H9 (cell line): Measurements from ENCODE around the gene TOMM5. TPM values are rescaled to one million over a fixed set of nuclear protein-coding genes. Genes with fewer than 3 reads are reported as not detected.

Experiments used
- DNase-seq: peaks from one replicate; pipeline ENCODE4 v3.0.0-alpha.2; 2017
- H2AFZ ChIP-seq: one replicate; pipeline ENCODE4 v1.6.1; 2013; ENCODE audit warnings: mild to moderate bottlenecking, low read length, control low read depth, moderate library complexity
- H2AK5ac ChIP-seq: 2 replicates; pipeline ENCODE4 v1.6.1; 2013; ENCODE audit warnings: low read length, control low read depth, mixed read lengths; ENCODE audit not compliant: insufficient read length
- H2BK120ac ChIP-seq: one replicate; pipeline ENCODE4 v1.6.1; 2013; ENCODE audit warnings: low read depth, mild to moderate bottlenecking, low read length, control low read depth, inconsistent platforms; ENCODE audit not compliant: poor library complexity, severe bottlenecking
- H2BK12ac ChIP-seq: 2 replicates; pipeline ENCODE4 v1.6.1; 2013; ENCODE audit warnings: low read length, control low read depth, mixed read lengths, low read depth; ENCODE audit not compliant: insufficient read length
- H2BK15ac ChIP-seq: 2 replicates; pipeline ENCODE4 v1.6.1; 2013; ENCODE audit warnings: low read depth, low read length, control low read depth
- H2BK20ac ChIP-seq: one replicate; pipeline ENCODE4 v1.6.1; 2013; ENCODE audit warnings: low read depth, mild to moderate bottlenecking, low read length, control low read depth, inconsistent platforms; ENCODE audit not compliant: poor library complexity, severe bottlenecking
- H2BK5ac ChIP-seq: 2 replicates; pipeline ENCODE4 v1.6.1; 2013; ENCODE audit warnings: low read length, control low read depth, mixed read lengths; ENCODE audit not compliant: insufficient read length
- H3K14ac ChIP-seq: 2 replicates; pipeline ENCODE4 v1.6.1; 2013; ENCODE audit warnings: low read length, control low read depth; ENCODE audit not compliant: insufficient read depth
- H3K18ac ChIP-seq: 2 replicates; pipeline ENCODE4 v1.6.1; 2013; ENCODE audit warnings: low read depth, mild to moderate bottlenecking, mixed read lengths, low read length, control low read depth; ENCODE audit not compliant: insufficient read length
- H3K23ac ChIP-seq: 2 replicates; pipeline ENCODE4 v1.6.1; 2013; ENCODE audit warnings: low read length, control low read depth, mixed read lengths, low read depth; ENCODE audit not compliant: insufficient read length
- H3K23me2 ChIP-seq: 2 replicates; pipeline ENCODE4 v1.6.1; 2013; ENCODE audit warnings: low read depth, mild to moderate bottlenecking, mixed read lengths, low read length, control low read depth; ENCODE audit not compliant: insufficient read length, poor library complexity, severe bottlenecking
- H3K27ac ChIP-seq: 2 replicates; pipeline ENCODE4 v1.5.1; 2013; ENCODE audit warnings: low read length, control low read depth, mixed read lengths, low read depth; ENCODE audit not compliant: insufficient read length
- H3K27me3 ChIP-seq: 2 replicates; pipeline ENCODE4 v1.6.1; 2013; ENCODE audit warnings: low read length, control low read depth, inconsistent platforms; ENCODE audit not compliant: insufficient read depth
- H3K4ac ChIP-seq: 2 replicates; pipeline ENCODE4 v1.6.1; 2013; ENCODE audit warnings: low read depth, mild to moderate bottlenecking, control low read depth, inconsistent platforms, low read length, moderate library complexity
- H3K4me1 ChIP-seq: 2 replicates; pipeline ENCODE4 v1.6.1; 2013; ENCODE audit warnings: low read length, control low read depth, inconsistent platforms; ENCODE audit not compliant: insufficient read depth
- H3K4me2 ChIP-seq: 2 replicates; pipeline ENCODE4 v1.6.1; 2013; ENCODE audit warnings: low read length, control low read depth, mixed read lengths; ENCODE audit not compliant: insufficient read length, insufficient read depth
- H3K56ac ChIP-seq: 2 replicates; pipeline ENCODE4 v1.6.1; 2013; ENCODE audit warnings: low read depth, mild to moderate bottlenecking, mixed read lengths, low read length, control low read depth; ENCODE audit not compliant: insufficient read length
- H3K79me1 ChIP-seq: 2 replicates; pipeline ENCODE4 v1.6.1; 2013; ENCODE audit warnings: low read depth, mild to moderate bottlenecking, moderate library complexity, low read length, control low read depth, inconsistent platforms; ENCODE audit not compliant: insufficient read depth, poor library complexity, severe bottlenecking
- H3K79me2 ChIP-seq: 2 replicates; pipeline ENCODE4 v1.6.1; 2013; ENCODE audit warnings: low read length, control low read depth, inconsistent platforms; ENCODE audit not compliant: insufficient read depth
- H3K9ac ChIP-seq: 2 replicates; pipeline ENCODE4 v1.6.1; 2013; ENCODE audit warnings: low read length, control low read depth, mixed read lengths; ENCODE audit not compliant: insufficient read length; ENCODE audit errors: extremely low read depth
- H3K9me3 ChIP-seq: one replicate; pipeline ENCODE4 v1.6.1; 2013; ENCODE audit warnings: low read depth, low read length, inconsistent platforms; ENCODE audit not compliant: control insufficient read depth
- H3T11ph ChIP-seq: one replicate; pipeline ENCODE4 v1.6.1; 2013; ENCODE audit warnings: mild to moderate bottlenecking, low read length, control low read depth, inconsistent platforms
- H4K20me1 ChIP-seq: one replicate; pipeline ENCODE4 v1.6.1; 2013; ENCODE audit not compliant: control insufficient read depth, insufficient read length, insufficient read depth
- H4K5ac ChIP-seq: 2 replicates; pipeline ENCODE4 v1.6.1; 2013; ENCODE audit warnings: low read depth, mild to moderate bottlenecking, mixed read lengths, low read length, control low read depth; ENCODE audit not compliant: insufficient read length
- H4K8ac ChIP-seq: replicated peaks from 2 replicates; pipeline ENCODE4 v1.6.1; 2013; ENCODE audit warnings: low read length, control low read depth, mixed read lengths, low read depth; ENCODE audit not compliant: insufficient read length
- H4K91ac ChIP-seq: 2 replicates; pipeline ENCODE4 v1.6.1; 2013; ENCODE audit warnings: low read depth, mild to moderate bottlenecking, moderate library complexity, mixed read lengths, low read length, control low read depth; ENCODE audit not compliant: insufficient read length
- H3K27ac Mint-ChIP-seq, 3 experiments: 2 replicates in 2 of 3; 3 replicates in 1 of 3; pipeline ENCODE4 v1.8.0; 2020 to 2021; ENCODE audit warnings: mixed read lengths in 3 of 3, mild to moderate bottlenecking in 1 of 3, moderate library complexity in 1 of 3
- H3K27me3 Mint-ChIP-seq: 2 replicates; pipeline ENCODE4 v1.8.0; 2021; ENCODE audit warnings: low read depth, mild to moderate bottlenecking, moderate library complexity, mixed read lengths
- H3K36me3 Mint-ChIP-seq, 3 experiments: 2 replicates in 2 of 3; 3 replicates in 1 of 3; pipeline ENCODE4 v1.8.0; 2020 to 2021; ENCODE audit warnings: low read depth in 3 of 3, mixed read lengths in 3 of 3; ENCODE audit not compliant: insufficient read depth in 1 of 3
- H3K4me1 Mint-ChIP-seq, 2 experiments: 2 replicates each; pipeline ENCODE4 v1.8.0; 2020; ENCODE audit warnings: mixed read lengths in 2 of 2
- H3K4me3 Mint-ChIP-seq, 2 experiments: 2 replicates in 1 of 2; 3 replicates in 1 of 2; pipeline ENCODE4 v1.8.0; 2020 to 2021; ENCODE audit warnings: mild to moderate bottlenecking in 2 of 2, mixed read lengths in 2 of 2, moderate library complexity in 1 of 2
- H3K9me3 Mint-ChIP-seq, 2 experiments: 2 replicates in 1 of 2; 3 replicates in 1 of 2; pipeline ENCODE4 v1.8.0; 2020; ENCODE audit warnings: mild to moderate bottlenecking in 2 of 2, mixed read lengths in 2 of 2, moderate library complexity in 1 of 2
- total RNA-seq: library from RNA; stranded (reverse); gene quantifications from 2 replicates; pipeline ENCODE4 v1.2.1, GENCODE V29; 2021
- TF ChIP-seq, protein P1 (sequence below): fragments of 200-600 bp; sonication (generic); conservative IDR thresholded peaks from 3 replicates; pipeline ENCODE4 v1.8.0; 2021; ENCODE audit warnings: antibody characterized with exemption, mild to moderate bottlenecking

TOMM5 gene
- total RNA-seq, 1 experiment from 2014 or later: 124 TPM

DNA sequence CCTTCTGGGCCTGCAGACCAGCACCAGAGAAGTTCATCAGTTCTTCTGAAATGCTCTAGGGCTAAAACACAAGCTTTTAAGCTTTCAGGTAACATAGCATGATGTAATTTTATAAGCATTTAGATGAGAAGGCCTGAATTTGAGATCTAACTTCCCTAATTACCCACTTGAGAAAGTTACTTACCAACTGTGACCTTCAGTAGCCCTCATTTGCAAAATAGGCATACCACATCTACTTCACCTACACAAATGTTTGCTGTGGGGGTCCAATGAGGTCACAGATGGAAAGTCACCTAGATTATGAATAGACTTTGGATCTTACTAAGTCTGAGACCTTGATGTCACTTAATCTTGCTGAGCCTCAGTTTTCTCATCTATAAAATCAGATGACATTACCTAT is 52.8 kb downstream of the TOMM5 start:
- H4K91ac ChIP-seq: no peak overlapping the region
- H3K23ac ChIP-seq: no peak overlapping the region
- TF ChIP-seq, protein P1, sequence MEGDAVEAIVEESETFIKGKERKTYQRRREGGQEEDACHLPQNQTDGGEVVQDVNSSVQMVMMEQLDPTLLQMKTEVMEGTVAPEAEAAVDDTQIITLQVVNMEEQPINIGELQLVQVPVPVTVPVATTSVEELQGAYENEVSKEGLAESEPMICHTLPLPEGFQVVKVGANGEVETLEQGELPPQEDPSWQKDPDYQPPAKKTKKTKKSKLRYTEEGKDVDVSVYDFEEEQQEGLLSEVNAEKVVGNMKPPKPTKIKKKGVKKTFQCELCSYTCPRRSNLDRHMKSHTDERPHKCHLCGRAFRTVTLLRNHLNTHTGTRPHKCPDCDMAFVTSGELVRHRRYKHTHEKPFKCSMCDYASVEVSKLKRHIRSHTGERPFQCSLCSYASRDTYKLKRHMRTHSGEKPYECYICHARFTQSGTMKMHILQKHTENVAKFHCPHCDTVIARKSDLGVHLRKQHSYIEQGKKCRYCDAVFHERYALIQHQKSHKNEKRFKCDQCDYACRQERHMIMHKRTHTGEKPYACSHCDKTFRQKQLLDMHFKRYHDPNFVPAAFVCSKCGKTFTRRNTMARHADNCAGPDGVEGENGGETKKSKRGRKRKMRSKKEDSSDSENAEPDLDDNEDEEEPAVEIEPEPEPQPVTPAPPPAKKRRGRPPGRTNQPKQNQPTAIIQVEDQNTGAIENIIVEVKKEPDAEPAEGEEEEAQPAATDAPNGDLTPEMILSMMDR: no peak
- peaks cover 16 to 51% (median 39%) of the 10 kb centered on the region in 3 experiments; a peak in 6 of 7 replicates for H3K36me3 Mint-ChIP-seq
- no peak overlapping the region for H4K8ac ChIP-seq
- no peak overlapping the region for H3K14ac ChIP-seq
- no peak overlapping the region for H2BK12ac ChIP-seq
- no peak overlapping the region for H2BK5ac ChIP-seq
- no peak overlapping the region for H2BK15ac ChIP-seq
- no peak overlapping the region for H3K18ac ChIP-seq
- DNase-seq: no peak
- H3K9me3 ChIP-seq: no peaks in the 10 kb centered on the region
- H2BK120ac ChIP-seq: no peak overlapping the region
- no peak overlapping the region for H3K9ac ChIP-seq
- H3K79me2 ChIP-seq: no peaks in the 10 kb centered on the region
- no peaks in the 10 kb centered on the region for H3K79me1 ChIP-seq
- no peaks in the 10 kb centered on the region for H3K9me3 Mint-ChIP-seq
- H3K27me3 ChIP-seq: no peaks in the 10 kb centered on the region
- peaks cover 0 to 3% of the 10 kb centered on the region in 2 experiments; a peak in 1 of 4 replicates for H3K4me1 Mint-ChIP-seq
- H3K4ac ChIP-seq: no peak overlapping the region
- H3K27ac ChIP-seq: no peak overlapping the region
- no peaks in the 10 kb centered on the region for H3K23me2 ChIP-seq
- no peaks in the 10 kb centered on the region for H3K27me3 Mint-ChIP-seq
- no peak overlapping the region for H3K4me2 ChIP-seq
- H2BK20ac ChIP-seq: no peak overlapping the region
- no peak overlapping the region for H3K27ac Mint-ChIP-seq
- H3K4me1 ChIP-seq: no peaks in the 10 kb centered on the region
- no peak overlapping the region for H4K5ac ChIP-seq
- no peak overlapping the region for H2AK5ac ChIP-seq
- H3K4me3 Mint-ChIP-seq: no peak overlapping the region
- no peak overlapping the region for H3K56ac ChIP-seq
- no peak overlapping the region for H2AFZ ChIP-seq
- no peaks in the 10 kb centered on the region for H4K20me1 ChIP-seq
- no peak overlapping the region for H3T11ph ChIP-seq

Other genes with a start within 250 kb of the TOMM5 start
- 97.2 and 97.9 TPM in 2 replicates for gene GRHPR, start 169.9 kb downstream of the TOMM5 start, total RNA-seq
- 9.1 and 9.9 TPM in 2 replicates for gene ZBTB5, start 127.1 kb downstream of the TOMM5 start, total RNA-seq
- 45.6 and 45.8 TPM in 2 replicates for gene POLR1E, start 106.6 kb downstream of the TOMM5 start, total RNA-seq
- 16.2 and 16.8 TPM in 2 replicates for gene FBXO10, start 16.2 kb downstream of the TOMM5 start, total RNA-seq
- 0.04 and 0.13 TPM in 2 replicates for gene FRMPD1, start 58.4 kb upstream of the TOMM5 start, total RNA-seq
- 5.0 and 5.7 TPM in 2 replicates for gene TRMT10B, start 161.2 kb upstream of the TOMM5 start, total RNA-seq
- gene EXOSC3, start 192.5 kb upstream of the TOMM5 start, total RNA-seq: 81.0 and 93.8 TPM in 2 replicates
- 13.4 and 14.2 TPM in 2 replicates for gene DCAF10, start 208.2 kb upstream of the TOMM5 start, total RNA-seq